ENCODE results near the gene CDH4. TPM values are rescaled to one million over a fixed set of nuclear protein-coding genes. Genes with fewer than 3 reads are reported as not detected.
"Not testable (repeated sequence)": the region's sequence is repeated elsewhere in the genome, so short reads cannot be mapped to it uniquely, and the experiment has no call there.

CDH4 gene
- total RNA-seq, 6 donors from 2014 or later: 0.20 to 1.0 (median 0.40) TPM; not detected in 1

DNA sequence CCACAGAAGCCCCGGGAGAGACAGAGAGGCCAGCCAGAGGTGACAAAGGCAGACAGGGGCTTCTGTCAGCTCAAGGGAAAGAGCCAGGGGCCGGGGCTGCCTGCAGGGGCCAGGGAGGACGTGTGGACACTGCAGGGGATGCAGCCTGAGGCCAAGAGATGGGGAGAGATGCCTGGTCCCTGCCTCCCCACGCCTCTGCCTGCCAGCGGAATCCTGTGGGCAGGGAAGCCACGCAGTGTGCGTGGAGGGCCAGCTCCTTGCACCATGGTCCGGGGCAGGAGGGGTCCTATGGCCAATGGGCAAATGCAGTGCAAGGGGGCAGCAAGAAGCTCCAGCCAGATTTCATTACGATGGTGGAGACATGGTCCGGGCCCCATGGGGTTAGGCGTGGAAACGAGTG, 224.9 kb downstream of the CDH4 start:
- no peak for TF ChIP-seq POLR2AphosphoS5 (IDR thresholded peaks at IDR 0.05)
- no peak for TF ChIP-seq EP300 (IDR thresholded peaks at IDR 0.05)
- TF ChIP-seq, protein P1, sequence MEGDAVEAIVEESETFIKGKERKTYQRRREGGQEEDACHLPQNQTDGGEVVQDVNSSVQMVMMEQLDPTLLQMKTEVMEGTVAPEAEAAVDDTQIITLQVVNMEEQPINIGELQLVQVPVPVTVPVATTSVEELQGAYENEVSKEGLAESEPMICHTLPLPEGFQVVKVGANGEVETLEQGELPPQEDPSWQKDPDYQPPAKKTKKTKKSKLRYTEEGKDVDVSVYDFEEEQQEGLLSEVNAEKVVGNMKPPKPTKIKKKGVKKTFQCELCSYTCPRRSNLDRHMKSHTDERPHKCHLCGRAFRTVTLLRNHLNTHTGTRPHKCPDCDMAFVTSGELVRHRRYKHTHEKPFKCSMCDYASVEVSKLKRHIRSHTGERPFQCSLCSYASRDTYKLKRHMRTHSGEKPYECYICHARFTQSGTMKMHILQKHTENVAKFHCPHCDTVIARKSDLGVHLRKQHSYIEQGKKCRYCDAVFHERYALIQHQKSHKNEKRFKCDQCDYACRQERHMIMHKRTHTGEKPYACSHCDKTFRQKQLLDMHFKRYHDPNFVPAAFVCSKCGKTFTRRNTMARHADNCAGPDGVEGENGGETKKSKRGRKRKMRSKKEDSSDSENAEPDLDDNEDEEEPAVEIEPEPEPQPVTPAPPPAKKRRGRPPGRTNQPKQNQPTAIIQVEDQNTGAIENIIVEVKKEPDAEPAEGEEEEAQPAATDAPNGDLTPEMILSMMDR (IDR thresholded peaks at IDR 0.05): no peak
- no peak for TF ChIP-seq POLR2A (IDR thresholded peaks at IDR 0.05)
- Histone ChIP-seq H3K27me3 (no peaks in the 10 kb centered on the region), H3K27ac (no peak overlapping the region), H3K9me3 (no peaks in the 10 kb centered on the region), H3K4me1 (no peaks in the 10 kb centered on the region), H3K4me3 (no peak overlapping the region), H3K36me3 (no peaks in the 10 kb centered on the region)
- DNase-seq: no peak
- 71 to 77% methylated on average over 12 of the region's 12 CpGs for WGBS, 2 donors
- no peak for ATAC-seq (ENCODE audit: low FRiP score in 2 of 2)

DNA sequence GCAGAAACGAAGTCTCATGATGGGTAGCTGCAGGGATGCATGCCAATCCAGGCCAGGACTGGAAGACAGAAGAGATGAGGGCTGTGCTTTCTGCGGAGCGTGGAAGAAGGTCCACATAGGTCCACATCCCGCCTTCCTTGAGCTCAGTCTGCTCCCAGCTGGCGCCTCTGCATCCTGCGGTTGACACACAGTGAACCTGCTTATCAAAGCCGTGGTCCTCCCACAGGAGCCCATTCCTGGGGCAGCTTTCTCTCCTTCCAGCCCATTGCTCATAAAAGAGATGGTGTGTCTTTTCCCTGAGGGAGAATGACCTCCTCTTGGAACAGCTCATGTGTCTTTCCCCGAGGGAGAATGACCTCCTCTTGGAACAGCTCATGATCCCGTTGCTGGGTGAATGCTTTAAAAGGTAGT, 225.4 kb downstream of the CDH4 start:
- Histone ChIP-seq H3K4me3 (no peak overlapping the region), H3K27me3 (no peaks in the 10 kb centered on the region), H3K9me3 (no peaks in the 10 kb centered on the region), H3K4me1 (no peaks in the 10 kb centered on the region), H3K36me3 (no peaks in the 10 kb centered on the region), H3K27ac (no peak overlapping the region)
- TF ChIP-seq POLR2AphosphoS5 (IDR thresholded peaks at IDR 0.05): no peak
- TF ChIP-seq, protein P1 (IDR thresholded peaks at IDR 0.05): no peak
- no peak for TF ChIP-seq EP300 (IDR thresholded peaks at IDR 0.05)
- no peak for TF ChIP-seq POLR2A (IDR thresholded peaks at IDR 0.05)
- 74 to 80% methylated on average over 9 of the region's 9 CpGs for WGBS, 2 donors
- DNase-seq (no peak), ATAC-seq (ENCODE audit: low FRiP score in 2 of 2) (no peak)

DNA sequence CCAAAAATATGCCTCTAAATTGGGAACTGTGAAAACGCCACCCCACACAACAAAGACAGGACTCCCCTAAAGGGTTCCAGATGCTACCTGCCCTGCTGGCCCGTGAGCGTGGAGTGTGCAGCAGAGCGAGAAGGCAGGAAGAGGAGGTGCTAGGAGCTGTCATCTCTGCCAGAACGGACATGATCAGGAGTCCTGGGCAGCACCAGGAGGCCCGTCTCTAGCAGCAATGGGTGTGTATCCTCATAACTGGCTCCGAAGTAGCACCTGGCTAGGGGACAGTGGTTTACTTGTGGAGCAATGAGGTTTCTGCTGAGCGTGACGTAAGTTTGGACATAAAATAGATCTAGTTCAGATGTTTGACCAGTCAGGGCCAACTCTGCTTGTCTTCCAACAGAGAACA, 226.0 kb downstream of the CDH4 start:
- H3K27me3 ChIP-seq: no peaks in the 10 kb centered on the region
- TF ChIP-seq, protein P1 (IDR thresholded peaks at IDR 0.05): no peak
- no peak for TF ChIP-seq POLR2A (IDR thresholded peaks at IDR 0.05)
- no peak for TF ChIP-seq POLR2AphosphoS5 (IDR thresholded peaks at IDR 0.05)
- TF ChIP-seq EP300 (IDR thresholded peaks at IDR 0.05): no peak
- H3K27ac ChIP-seq: no peak overlapping the region
- ATAC-seq (ENCODE audit: low FRiP score in 2 of 2): no peak
- no peaks in the 10 kb centered on the region for H3K36me3 ChIP-seq
- DNase-seq: no peak
- 76 to 82% methylated on average over 9 of the region's 9 CpGs for WGBS, 2 donors
- no peak overlapping the region for H3K4me3 ChIP-seq
- H3K4me1 ChIP-seq: no peaks in the 10 kb centered on the region
- no peaks in the 10 kb centered on the region for H3K9me3 ChIP-seq

DNA sequence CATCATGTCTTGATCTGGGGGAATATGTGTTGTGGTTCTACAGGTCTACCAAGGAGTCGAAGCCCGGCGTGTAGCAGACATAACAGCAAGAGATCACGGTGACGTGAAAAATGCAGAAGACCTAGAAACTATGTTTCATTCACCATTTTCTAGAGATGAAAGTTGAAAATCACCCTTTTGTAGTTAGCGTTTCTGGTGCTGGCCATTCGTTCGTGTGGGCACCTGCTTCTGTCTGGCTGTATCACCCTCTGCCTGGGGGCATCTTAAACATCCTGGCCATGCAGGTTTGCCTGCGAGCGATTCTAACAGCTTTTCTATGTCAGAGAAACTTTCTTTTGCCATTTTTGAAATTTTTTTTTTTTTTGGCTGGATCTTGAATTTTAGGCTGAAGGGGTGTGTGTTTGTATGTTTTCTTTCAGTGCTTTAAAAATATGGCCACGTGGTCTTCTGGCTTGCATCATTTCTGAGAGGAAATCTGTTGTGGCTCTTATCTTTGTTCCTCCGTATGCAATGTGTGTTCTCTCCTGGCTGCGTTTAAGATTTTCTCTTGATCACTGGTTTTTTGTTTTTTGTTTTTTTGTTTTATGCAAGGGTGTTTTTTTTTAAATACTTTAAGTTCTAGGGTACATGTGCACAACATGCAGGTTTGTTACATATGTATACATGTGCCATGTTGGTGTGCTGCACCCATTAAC, 226.7 kb downstream of the CDH4 start:
- Histone ChIP-seq H3K27me3 (no peaks in the 10 kb centered on the region), H3K36me3 (no peaks in the 10 kb centered on the region), H3K4me1 (no peaks in the 10 kb centered on the region), H3K9me3 (no peaks in the 10 kb centered on the region), H3K4me3 (no peak overlapping the region), H3K27ac (no peak overlapping the region)
- TF ChIP-seq EP300 (IDR thresholded peaks at IDR 0.05) (no peak), POLR2A (IDR thresholded peaks at IDR 0.05) (no peak), POLR2AphosphoS5 (IDR thresholded peaks at IDR 0.05) (no peak)
- TF ChIP-seq, protein P1 (IDR thresholded peaks at IDR 0.05): no peak
- no peak for ATAC-seq (ENCODE audit: low FRiP score in 2 of 2)
- WGBS, 2 donors: 86 to 88% methylated on average over 13 of the region's 13 CpGs
- DNase-seq: no peak

DNA sequence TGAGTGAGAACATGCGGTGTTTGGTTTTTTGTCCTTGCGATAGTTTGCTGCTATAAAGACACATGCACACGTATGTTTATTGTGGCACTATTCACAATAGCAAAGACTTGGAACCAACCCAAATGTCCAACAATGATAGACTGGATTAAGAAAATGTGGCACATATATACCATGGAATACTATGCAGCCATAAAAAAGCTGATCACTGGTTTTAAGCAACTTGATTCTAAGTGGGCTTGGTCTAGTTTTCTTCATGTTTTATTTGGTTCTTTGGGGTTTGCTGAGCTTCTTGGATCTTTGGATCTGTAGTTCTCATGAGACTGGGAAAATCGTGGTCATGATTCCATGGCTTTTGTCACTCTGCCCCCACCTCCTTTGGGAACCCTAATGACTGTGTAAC, 227.4 kb downstream of the CDH4 start:
- H3K4me3 ChIP-seq; H3K27me3 ChIP-seq; H3K4me1 ChIP-seq; H3K36me3 ChIP-seq; H3K9me3 ChIP-seq; H3K27ac ChIP-seq; ATAC-seq (ENCODE audit: low FRiP score in 2 of 2); DNase-seq: not testable (repeated sequence)
- WGBS, 2 donors: 87 to 92% methylated on average over 4 of the region's 4 CpGs

Measured in upper lobe of left lung (tissue), 6 donors.